ENCODE results near the gene STK39. TPM values are rescaled to one million over a fixed set of nuclear protein-coding genes. Genes with fewer than 3 reads are reported as not detected.

STK39 gene
- total RNA-seq, 1 donor from 2014 or later = 26.2 TPM

DNA sequence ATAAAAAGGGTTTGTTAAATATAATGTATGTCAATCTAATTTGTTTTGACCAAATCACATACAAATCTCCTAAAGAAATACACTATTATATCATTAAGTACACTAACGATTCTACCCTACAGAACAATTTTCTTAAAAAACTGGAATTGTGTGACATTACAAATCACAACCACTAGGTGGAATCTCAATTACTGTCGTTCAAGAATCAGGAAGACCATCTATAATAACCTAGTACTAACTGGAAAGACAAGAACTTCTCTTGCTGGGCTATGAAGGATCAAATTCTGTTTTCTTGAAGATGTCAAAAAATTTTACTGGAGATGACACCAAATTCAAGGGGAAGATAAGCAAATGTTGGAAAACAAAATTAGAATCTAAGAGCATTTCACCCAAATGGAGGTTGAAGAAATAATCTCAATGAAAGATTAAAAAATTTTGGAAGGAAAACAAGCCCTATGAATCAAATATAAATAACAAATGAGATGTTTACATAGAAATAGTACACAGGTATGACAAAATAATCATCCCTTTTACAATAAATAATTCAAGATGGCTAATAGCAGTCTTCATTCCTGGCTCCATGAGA, 110.9 kb downstream of the STK39 start:
- Mint-ChIP-seq H3K27me3 (no peaks in the 10 kb centered on the region), H3K4me1 (ENCODE audit: unreplicated experiment) (peaks cover 33% of the 10 kb centered on the region), H3K9me3 (no peaks in the 10 kb centered on the region), H3K4me3 (no peak overlapping the region), H3K36me3 (peaks cover 22% of the 10 kb centered on the region), H3K27ac (peak overlapping the region; percentile 8)
- DNase-seq (ENCODE audit: extremely low spot score, unreplicated experiment) = no peak
- TF ChIP-seq, protein P1, sequence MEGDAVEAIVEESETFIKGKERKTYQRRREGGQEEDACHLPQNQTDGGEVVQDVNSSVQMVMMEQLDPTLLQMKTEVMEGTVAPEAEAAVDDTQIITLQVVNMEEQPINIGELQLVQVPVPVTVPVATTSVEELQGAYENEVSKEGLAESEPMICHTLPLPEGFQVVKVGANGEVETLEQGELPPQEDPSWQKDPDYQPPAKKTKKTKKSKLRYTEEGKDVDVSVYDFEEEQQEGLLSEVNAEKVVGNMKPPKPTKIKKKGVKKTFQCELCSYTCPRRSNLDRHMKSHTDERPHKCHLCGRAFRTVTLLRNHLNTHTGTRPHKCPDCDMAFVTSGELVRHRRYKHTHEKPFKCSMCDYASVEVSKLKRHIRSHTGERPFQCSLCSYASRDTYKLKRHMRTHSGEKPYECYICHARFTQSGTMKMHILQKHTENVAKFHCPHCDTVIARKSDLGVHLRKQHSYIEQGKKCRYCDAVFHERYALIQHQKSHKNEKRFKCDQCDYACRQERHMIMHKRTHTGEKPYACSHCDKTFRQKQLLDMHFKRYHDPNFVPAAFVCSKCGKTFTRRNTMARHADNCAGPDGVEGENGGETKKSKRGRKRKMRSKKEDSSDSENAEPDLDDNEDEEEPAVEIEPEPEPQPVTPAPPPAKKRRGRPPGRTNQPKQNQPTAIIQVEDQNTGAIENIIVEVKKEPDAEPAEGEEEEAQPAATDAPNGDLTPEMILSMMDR (conservative IDR thresholded peaks at IDR 0.05) = peak; percentile 76

DNA sequence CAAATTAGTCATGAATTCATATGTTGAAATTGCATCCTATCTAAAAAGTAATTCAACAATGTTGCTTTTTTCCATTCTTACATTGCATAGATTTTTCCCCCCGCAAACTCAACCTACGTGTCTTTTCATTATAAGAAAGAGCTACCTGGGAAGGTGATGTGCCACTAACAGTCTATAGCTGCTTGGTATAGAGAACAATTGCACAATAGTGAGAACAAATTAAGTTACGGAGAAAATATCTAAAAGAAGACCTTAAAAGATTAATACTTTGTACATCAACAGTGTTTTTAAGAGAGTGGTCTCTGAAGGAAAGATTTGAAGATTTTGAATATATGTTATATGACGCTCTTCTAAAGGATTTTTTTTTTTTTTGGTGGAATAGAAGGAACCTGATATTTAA, 111.8 kb downstream of the STK39 start:
- H3K4me3 Mint-ChIP-seq = no peak overlapping the region
- DNase-seq (ENCODE audit: extremely low spot score, unreplicated experiment) = no peak
- H3K9me3 Mint-ChIP-seq = no peaks in the 10 kb centered on the region
- peaks cover 22% of the 10 kb centered on the region for H3K36me3 Mint-ChIP-seq
- H3K27ac Mint-ChIP-seq = no peak overlapping the region
- TF ChIP-seq, protein P1 (conservative IDR thresholded peaks at IDR 0.05) = no peak
- H3K27me3 Mint-ChIP-seq = no peaks in the 10 kb centered on the region
- peaks cover 33% of the 10 kb centered on the region for H3K4me1 Mint-ChIP-seq (ENCODE audit: unreplicated experiment)

DNA sequence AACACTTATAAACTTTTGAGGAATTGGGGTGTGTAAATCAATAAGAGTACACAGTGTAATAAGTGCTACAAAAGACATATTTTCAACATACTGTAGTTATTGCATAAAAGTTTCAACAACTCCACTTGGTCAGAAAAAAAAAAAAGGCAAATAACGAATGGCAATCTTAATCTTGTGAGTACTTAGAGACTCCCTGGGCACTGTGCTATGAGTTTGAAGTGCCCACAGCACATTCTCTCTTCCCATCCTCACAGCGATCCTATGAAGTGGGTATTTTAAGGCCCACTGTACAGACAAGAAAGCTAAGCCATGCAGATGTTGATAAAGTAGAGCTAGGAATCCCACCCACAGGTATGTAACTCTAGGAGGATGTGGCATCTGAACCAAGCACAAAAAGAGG, 112.3 kb downstream of the STK39 start:
- TF ChIP-seq, protein P1 (conservative IDR thresholded peaks at IDR 0.05) = no peak
- no peak for DNase-seq (ENCODE audit: extremely low spot score, unreplicated experiment)
- no peaks in the 10 kb centered on the region for H3K27me3 Mint-ChIP-seq
- H3K4me1 Mint-ChIP-seq (ENCODE audit: unreplicated experiment) = peaks cover 33% of the 10 kb centered on the region
- H3K36me3 Mint-ChIP-seq = peaks cover 24% of the 10 kb centered on the region
- no peak overlapping the region for H3K27ac Mint-ChIP-seq
- no peaks in the 10 kb centered on the region for H3K9me3 Mint-ChIP-seq
- no peak overlapping the region for H3K4me3 Mint-ChIP-seq

DNA sequence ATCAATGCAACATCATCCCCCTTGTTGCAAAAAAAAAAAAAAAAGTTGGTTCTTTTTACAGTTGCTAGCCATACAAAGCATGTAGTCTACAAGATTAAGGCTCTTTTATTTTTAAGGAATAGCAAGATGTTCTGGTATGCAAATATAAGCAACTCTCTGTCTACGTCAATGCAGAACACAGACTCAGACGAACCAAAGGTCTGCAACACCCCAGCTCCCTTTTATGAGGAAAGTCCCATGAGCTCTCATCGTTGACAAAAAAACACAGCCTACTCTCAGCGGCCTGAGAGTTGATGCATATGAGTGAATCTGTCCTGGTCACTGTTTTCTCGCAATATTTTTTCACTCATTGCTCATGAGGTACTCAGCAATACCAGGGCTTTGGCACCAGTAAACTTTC, 112.9 kb downstream of the STK39 start:
- DNase-seq (ENCODE audit: extremely low spot score, unreplicated experiment) = no peak
- Mint-ChIP-seq H3K27ac (no peak overlapping the region), H3K4me1 (ENCODE audit: unreplicated experiment) (peaks cover 27% of the 10 kb centered on the region)

DNA sequence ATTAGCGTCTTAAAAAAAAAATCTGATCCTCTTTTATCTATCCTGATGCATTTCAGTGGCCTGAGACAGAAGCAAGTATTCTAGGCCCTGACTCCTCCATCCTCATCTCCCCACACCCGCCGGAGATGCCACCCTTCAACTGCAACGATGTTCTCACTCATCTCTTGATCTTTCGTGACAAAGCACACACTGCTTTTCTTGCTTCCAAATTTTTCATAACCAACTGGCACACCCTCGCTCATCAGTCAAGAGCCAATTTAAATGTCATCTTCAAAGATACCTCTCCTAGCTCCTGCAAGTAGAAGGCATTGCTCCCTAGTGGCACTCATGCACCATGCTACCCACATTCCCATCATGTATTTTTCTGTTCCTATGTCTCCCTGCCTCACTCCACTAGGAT, 115.0 kb downstream of the STK39 start:
- Mint-ChIP-seq H3K9me3 (no peaks in the 10 kb centered on the region), H3K4me3 (no peak overlapping the region), H3K27me3 (no peaks in the 10 kb centered on the region), H3K36me3 (peaks cover 37% of the 10 kb centered on the region), H3K27ac (no peak overlapping the region), H3K4me1 (ENCODE audit: unreplicated experiment) (peaks cover 11% of the 10 kb centered on the region)
- DNase-seq (ENCODE audit: extremely low spot score, unreplicated experiment) = no peak
- TF ChIP-seq, protein P1 (conservative IDR thresholded peaks at IDR 0.05) = no peak

More for the DNA sequence above, 112.9 kb downstream of the STK39 start:
- TF ChIP-seq, protein P1 (conservative IDR thresholded peaks at IDR 0.05) = no peak
- H3K9me3 Mint-ChIP-seq = no peaks in the 10 kb centered on the region
- H3K27me3 Mint-ChIP-seq = no peaks in the 10 kb centered on the region
- H3K36me3 Mint-ChIP-seq = peaks cover 24% of the 10 kb centered on the region
- H3K4me3 Mint-ChIP-seq = no peak overlapping the region

DNA sequence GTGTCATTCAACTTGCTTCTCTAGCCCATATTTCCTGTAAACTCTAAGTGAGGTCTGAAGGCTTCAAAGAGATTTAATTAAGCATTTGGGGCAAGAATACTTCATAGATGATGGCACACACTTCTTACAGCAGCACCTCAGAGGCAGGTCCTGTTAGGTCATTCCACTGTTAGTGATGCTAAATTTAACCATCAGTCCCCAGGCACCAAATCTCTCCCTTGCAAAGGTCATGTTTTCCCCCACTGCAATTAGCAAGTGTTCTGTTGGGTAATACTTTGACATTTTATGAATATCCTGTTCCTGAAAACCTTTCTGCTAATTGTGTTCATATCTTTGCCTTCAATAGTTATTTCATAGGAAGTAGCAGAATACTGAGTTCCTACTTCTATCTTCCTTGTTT, 117.0 kb downstream of the STK39 start:
- Mint-ChIP-seq H3K27me3 (no peaks in the 10 kb centered on the region), H3K4me1 (ENCODE audit: unreplicated experiment) (peaks cover 11% of the 10 kb centered on the region), H3K9me3 (no peaks in the 10 kb centered on the region), H3K4me3 (no peak overlapping the region), H3K27ac (no peak overlapping the region), H3K36me3 (peaks cover 45% of the 10 kb centered on the region)
- DNase-seq (ENCODE audit: extremely low spot score, unreplicated experiment) = no peak
- TF ChIP-seq, protein P1 (conservative IDR thresholded peaks at IDR 0.05) = no peak
